NCI-H510A (cell line): ENCODE data around the gene PSEN1.

Experiments
- DNase-seq: peaks from one replicate; lab custom pipeline; 2025; lab: John Stamatoyannopoulos, UW

The PSEN1 gene

DNA sequence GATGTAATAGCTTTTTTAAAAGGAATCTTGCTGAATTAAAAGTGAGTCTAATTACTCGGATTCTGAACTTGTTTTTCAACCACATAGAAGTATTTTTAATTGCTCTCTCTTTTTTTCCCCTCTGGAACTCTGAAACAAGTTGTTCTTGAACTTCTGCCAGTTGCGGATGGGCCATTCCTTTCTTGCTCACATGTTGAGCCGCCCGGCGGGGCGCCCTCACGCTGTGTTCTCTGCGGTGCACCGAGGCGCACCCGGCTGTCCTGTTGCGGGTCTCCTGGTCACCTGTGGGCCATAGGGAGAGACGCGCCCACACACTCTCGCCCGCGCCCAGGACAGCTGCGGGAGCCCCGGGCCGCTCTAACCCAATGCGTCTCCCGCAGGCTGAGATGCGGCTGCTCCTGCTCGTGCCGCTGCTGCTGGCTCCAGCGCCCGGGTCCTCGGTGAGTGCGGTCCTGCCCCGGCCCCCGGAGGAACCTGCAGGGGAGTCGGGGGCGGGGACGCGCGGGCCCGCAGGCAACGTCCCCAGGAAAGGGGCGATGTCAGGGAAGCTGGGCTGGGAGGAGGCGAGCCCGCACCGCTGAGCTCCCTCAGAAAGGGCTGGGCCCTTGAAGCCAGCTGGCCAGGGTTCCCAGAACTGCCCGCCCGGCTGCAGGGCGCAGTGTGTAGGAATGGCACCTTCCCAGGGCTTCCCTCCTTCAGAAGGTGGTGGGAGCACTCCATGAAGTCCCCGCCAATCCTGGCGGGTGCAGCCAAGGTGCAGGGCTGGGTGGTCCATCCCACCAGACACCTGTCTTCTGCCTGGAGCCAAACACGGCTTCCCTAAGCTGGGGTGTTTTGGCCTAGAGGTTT, 103.3 kb downstream of the PSEN1 start:
- DNase-seq = no peak

DNA sequence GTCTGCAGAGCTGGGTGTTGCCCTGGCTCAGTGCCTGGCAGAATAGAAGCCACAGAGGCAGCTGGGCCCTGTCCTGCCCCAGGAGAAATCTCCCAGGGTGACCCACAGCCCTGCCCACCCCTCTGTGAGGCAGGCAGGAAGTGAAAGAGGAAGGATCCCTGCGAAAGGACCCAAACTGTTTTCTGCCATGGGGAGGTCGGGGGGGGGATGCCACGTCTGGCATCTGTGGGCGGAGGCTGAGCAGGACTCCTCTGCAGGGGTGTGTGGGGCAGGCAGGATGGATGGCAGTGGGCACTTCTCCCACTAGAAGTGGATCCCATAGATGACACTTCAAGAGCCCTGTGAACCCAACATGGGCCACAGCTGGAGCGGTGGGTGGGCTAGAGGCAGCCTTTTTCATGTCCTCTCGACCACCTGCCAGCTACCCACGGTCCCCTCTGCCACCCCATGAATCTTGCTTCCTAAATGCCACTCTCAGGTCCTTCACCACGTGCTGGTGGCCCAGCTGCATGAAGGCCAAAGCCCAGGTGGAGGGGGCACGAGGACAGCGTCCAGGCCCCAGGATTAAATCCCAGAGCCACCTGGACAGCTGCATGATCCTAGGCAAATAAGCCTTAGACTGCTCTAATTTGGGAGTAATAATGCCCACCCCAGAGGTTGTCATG, 104.6 kb downstream of the PSEN1 start:
- DNase-seq = no peak

DNA sequence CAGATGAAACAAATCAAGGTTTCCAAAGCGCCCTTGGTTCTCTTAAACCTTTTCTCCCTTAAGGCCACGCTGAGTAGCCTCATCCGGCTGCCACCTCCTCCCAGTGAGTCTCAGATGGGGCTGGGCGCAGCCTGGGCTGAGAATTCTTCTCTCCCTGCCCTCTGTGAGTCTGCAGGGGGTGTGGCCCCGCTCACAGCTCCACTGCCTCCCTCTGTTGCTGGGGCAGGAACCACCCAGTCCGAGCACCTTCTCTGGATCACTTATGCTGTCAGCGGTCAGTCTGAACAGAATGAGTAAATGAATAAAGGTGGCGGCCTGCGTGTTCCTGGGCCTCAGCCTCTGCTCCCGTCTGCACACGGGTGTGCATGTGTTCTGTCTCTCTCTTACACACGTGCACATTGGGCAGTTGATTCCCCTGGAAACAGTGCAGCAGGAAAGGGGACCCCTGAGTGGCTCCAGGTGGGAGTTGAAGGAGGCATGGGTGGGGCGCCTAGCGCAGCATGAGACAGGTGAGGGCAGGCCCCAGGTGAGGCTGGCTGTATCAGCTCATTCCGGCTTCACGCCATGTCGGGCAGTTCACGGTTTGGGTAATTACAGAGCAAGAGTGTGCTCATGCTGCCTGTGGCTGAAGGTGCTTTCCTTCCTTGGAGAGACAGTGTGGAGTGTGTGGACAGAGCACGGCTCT, 105.3 kb downstream of the PSEN1 start:
- no peak for DNase-seq

DNA sequence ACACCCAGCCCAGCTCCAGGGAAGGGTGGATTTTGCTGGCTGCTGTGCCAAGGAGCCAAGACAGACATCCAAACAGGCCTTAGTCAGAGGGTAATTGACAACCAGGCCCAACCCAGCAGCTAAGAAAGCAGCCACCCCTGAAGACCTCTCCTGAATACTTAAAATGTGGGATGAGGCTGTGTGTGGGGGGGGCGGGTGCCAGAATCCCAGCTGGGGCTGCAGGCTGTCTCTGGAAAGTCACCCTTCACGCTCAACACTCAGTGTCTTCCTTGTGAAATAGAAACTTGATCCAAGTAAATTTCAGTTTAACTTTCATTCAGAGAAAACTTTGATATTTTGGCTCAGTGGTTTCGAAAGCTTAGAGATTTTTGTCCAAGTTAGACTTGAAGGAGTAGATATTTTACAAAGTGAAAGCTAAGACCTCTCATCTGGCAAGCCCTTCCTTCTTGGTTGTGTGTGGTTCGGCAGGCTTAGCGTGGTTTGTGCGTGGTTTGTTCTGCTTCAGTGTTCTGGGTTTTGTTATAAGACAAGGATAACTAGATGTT, 106.1 kb downstream of the PSEN1 start:
- DNase-seq = no peak

DNA sequence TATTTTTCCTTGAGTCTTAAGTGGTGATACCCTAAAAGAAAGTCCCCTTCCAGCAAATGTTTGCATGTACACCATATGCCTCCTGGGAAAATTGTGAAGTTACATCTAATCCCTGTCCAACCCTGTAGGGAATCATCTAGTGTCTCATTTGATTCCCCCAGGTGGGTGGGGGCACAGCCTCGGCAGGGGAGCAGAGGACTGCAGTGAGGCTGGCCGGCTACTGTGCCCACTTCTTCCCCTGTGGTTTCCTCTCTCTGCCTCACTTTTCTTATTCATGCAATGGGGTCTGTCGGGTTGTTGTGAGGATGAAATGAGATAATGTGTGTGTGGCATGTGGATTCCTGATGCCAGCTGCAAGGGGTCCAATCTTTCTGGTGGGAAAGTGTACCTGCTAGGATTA, 107.0 kb downstream of the PSEN1 start:
- no peak for DNase-seq

DNA sequence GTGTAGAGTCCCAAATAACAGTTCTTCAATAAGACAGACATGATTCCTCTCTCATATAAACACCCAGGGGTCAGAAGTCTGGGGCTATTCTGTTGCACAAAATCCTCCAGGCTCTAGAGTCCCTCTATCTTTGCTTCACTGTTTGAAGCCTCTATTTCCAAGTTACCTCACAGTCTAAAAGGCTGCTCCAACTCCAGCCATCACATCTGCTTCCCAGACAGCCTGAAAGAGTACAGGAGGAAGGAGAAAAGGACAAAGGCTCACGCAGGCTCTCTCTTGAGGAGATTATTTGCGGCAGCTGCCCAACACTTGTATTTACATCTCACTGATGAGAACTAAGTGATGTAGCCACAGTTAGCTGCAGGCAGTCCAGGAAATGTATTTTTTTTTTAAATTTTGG, 107.4 kb downstream of the PSEN1 start:
- DNase-seq = no peak

DNA sequence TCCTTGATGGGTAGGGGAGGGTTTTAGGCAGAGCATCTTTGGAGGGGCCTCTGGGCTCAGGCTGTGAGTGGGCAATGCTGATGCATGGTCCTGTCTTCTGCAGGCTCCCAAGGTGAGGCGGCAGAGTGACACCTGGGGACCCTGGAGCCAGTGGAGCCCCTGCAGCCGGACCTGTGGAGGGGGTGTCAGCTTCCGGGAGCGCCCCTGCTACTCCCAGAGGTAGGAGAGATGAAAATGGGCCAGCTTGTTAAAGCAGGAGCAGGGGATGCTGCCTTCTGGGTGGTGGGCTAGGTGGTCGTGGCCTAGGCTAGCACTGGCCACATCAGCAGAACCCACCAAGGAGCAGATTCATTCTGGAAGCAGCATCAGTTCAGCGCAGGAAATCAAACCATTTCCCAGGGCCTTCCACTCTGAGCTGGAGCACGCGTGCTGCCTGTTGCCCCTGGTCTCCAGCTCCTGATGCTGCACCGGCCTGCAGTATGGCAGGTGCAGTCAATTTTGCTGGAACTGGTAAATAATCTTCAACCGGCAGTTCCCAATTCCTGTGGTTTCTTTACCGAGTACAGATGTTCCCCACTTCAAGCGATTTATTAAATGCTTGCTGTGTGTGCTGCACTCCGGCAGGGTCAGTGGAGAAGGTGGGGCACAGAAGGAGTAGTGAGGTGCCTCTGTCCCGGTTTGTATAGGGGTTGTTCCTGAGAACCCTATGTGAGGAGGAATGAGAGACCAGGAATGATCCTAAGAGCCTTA, 108.4 kb downstream of the PSEN1 start:
- DNase-seq = no peak

DNA sequence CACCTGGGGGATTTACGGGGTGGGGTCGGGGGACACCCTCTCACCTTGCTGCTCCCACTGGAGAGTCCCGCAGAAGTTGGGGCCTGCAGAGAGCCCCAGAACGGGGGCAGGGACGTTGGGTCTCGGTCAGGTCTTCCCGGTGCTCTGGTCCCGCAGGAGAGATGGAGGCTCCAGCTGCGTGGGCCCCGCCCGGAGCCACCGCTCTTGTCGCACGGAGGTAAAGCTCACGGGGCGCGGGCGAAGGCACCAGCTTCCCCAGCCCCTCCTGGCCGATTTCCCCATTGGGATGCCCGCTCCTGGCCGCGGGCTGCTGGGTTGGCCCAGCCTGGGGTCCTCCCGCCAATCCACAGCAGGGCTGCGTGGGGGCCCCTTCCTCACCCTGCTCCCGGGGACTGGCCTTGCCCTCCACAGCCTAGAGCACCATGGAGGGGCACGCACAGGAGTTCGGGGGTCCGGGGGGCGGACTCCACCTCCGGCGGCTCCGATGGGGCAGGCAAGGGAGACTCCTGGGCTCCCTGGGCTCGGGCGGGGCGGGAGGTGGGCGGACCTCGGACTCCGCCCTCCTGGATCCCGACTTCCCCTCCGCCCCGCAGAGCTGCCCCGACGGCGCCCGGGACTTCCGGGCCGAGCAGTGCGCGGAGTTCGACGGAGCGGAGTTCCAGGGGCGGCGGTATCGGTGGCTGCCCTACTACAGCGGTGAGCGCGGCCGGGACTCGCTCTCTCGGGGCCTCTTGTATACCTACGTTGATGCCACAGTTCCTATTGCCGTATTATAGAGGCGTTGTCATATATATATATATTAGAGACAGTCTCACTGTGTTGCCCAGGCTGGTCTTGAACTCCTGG, 109.4 kb downstream of the PSEN1 start:
- DNase-seq = peak; percentile 38

DNA sequence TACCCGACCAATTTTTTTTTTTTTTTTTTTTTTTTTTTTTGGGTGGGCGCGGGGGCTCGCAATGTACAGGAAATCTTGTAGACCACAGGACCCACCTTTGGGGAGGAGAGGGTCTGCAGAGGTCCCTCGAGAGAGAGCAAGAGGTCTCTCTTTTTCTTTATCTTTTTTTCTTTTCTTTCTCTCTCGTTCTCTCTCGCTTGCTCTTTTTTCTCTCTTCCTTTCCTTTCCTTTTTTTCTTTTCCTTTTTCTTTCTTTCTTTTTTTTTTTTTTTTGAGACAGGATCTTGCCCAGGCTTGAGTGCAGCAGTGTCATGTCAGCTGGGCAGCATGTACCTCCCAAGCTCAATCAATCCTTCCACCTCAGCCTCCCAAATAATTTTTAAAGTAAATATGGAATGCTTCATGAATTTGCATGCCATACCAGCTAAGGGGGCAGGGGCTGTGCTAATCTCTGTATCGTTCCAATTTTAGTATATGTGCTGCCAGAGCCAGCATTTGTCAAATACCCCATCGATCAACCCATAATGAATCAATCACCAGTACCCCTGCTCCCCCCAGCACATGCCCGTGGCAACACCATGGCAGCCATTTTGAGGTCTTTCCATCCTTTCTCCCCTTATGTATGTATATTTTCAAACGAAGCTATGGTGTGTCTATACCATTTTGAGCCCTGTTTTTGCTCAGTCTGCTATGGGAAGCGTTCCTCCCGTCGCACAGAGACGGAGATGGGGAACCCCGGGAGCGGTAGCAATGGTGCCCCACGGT, 110.3 kb downstream of the PSEN1 start:
- DNase-seq = no peak

DNA sequence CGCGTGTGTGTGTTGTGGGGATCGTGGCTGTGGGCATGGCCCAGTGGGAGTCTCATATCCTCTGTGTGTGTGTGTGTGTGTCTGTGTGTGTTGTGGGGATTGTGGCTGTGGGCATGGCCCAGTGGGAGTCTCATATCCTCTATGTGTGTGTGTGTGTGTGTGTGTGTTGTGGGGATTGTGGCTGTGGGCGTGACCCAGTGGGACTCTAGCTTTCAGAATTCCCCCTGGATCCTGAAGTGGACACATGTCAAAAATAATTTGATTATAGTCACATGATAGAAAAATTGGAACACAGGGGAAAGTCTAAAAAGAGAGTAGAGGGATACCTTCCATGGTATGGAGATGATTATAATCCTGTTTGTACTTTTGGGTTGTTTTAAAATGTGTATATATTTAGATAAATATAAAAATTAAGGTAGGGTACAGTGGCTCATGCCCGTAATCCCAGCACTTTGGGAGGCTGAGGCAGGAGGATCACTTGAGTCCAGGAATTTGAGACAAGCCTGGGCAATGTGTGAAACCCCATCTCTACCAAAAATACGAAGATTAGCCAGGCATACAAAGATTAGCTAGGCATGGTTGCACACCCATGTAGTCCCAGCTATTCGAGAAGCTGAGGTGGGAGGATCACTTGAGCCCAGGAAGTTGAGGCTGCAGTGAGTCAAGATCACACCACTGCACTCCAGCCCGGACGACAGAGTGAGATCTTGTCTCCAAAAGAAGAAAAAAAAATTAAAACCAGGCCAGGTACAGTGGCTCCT, 112.0 kb downstream of the PSEN1 start:
- DNase-seq = no peak

DNA sequence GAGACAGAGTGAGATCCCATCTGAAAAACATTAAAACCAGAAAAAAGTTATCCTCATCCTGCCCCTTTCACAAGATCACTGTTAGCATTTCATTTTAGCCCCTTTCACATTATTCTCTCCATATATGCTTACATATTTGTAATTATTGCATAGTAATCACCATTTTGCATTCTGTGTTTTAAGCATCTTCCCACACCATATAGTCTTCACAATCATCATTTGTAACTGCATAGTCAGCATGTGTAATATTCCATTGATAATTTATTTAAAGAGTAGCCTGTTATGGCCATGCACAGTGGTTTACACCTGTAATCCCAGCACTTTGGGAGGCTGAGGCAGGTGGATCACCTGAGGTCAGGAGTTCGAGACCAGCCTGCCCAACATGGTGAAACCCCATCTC, 112.8 kb downstream of the PSEN1 start:
- DNase-seq = no peak

DNA sequence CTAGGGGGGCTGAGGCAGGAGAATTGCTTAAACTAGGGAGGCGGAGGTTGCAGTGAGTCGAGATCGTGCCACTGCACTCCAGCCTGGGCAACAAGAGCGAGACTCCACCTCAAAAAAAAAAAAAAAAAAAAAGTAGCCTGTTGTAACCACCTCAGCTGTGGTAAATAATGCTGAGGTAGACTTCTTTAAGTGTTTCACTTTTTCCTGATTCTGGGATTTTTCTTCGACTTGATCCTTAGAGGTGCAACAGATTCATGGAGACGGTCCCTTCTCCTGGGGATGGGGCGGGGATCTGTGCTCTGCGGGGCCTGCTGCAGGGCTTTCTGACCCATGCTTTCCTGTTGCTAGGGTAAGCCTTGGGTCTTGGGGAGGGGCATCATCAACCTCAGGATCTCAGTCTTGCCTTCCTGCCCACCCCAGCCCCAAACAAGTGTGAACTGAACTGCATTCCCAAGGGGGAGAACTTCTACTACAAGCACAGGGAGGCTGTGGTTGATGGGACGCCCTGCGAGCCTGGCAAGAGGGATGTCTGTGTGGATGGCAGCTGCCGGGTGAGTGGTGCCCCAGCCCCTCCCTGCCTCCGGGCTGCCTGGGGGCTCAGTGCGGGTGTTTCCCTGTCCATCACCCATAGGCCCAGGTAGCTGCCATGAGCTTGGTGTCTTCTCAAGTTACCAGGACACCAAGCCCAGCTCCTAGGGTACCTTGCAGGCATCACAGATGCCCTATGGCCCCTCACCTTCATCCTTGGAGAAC, 113.4 kb downstream of the PSEN1 start:
- DNase-seq = no peak

DNA sequence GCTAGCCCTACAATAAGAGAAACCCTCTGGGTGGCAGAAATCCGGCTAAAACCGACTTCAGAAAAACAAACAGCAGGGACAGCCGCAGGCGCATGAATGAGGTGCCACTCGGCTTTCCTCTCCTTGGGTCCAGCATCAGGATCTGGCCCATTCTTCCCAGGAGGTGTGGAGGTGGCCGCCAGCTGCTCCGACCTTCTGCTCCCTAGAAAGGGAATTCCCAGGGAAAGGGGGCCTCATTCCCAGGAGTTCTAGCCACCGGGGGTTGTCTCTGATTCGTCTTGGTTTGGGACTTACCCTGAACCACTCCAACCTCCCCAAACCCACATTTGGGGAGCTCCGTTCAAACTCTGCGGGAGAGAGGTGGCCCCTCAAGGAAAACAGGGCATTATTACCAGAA, 114.0 kb downstream of the PSEN1 start:
- DNase-seq = no peak

DNA sequence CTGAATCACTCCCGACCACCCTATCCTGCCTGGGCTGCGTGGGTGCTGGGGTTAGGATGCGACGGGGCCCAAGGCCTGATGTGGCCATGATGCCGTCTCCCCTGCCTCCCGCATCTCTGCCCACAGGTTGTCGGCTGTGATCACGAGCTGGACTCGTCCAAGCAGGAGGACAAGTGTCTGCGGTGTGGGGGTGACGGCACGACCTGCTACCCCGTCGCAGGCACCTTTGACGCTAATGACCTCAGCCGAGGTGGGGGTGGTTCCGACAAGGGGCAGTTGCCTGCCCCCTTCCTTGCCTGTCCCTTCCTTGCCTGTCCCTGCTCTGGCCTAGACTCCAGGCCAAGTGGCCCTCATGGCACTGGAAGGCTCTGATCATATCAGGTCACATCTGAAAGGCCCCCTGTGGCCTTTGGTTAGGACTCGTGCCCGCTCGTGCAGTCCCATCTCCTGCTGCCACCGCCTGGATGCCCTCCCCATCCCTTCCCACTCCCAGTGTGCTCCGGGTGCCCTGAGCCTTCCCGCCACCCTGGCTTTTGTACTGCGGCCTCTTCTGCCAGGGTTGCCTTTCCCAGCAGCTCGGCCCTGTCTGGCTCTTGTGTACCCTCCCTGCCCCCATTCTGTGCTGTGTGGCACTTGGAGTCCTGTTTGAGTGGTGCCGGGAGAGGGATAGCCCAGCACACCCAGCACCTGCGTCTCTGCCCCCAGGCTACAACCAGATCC, 114.6 kb downstream of the PSEN1 start:
- no peak for DNase-seq

DNA sequence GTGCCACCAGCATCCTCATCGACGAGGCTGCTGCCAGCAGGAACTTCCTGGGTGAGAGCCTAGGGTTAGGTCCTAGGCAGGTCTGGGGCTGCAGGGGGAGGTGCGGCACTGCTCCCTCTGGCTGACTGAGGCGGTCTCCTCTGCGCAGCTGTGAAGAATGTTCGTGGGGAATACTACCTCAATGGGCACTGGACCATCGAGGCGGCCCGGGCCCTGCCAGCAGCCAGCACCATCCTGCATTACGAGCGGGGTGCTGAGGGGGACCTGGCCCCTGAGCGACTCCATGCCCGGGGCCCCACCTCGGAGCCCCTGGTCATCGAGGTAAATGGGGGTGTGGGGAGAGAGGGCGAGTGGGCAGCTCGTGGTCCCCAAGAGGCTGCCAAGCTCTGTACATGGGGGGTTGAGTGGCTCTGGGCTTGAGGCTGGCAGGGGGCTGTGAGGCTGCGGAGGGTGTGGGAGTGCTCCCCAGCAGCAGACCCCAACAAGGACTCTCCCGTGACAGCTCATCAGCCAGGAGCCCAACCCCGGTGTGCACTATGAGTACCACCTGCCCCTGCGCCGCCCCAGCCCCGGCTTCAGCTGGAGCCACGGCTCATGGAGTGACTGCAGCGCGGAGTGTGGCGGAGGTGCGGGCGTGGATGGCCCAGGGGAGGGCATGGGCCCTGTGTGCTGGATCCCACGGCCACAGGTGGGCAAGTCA, 115.4 kb downstream of the PSEN1 start:
- no peak for DNase-seq

DNA sequence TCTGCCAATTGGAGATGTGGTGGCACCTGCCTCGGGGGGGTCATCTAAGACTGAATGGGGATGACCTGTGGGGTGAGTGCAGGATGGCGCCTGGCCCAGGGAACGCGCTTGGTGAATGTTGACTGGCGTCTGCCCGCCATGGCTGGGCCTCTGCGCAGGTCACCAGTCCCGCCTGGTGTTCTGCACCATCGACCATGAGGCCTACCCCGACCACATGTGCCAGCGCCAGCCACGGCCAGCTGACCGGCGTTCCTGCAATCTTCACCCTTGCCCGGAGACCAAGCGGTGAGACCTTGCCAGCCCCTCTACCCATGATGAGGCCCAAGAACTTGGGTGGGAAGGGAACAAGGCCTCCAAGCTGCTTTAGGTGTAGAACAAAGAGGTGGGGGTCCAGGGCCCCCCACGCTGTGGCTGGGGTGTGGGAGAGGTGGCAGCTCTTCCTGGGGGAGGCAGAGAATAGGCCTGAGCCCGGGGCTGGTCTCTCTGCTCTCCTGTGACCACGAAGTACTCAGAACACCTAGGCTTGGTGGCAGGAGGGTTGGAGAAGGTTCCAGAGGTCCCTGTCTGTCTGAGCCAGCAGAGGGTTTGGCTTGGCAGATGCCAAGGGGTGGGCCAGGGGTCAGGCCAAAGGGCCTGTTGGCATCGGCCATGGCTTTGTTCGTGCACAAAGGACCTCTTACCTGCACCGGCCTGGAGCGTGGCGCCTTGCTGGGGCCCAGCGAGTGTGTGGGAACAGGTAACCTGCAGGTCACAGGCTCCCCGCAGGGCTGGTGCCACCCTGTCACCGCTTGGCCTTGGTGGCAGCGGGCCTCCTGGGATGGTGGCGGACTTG, 116.4 kb downstream of the PSEN1 start:
- DNase-seq = no peak

DNA sequence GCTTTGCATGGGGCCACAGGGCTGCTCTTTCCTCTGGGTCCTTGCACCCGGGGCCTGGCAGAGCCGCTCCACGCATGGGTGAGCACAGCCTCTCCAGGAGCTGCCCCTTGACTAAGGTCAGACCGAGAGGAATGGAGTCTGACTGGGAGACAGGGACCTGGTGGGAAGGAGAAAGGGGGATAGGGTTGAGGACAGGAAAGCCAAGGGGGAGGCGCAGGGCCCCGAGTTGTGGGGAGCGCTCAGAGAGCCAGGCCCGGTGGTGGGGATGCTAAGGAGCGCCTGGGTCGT, 117.0 kb downstream of the PSEN1 start:
- no peak for DNase-seq
